SK-N-SH (cell line): Measurements from ENCODE around the gene STARD13. TPM values are rescaled to one million over a fixed set of nuclear protein-coding genes. Genes with fewer than 3 reads are reported as not detected.
A peak's percentile ranks its signal among the peaks of the same experiment; 100 is the strongest.

Source experiments
- CTCF ChIA-PET: fragments of 300-600, 350-600 bp; formaldehyde crosslinking; extraction: SDS; loops from one replicate; lab custom pipeline; 2021; lab: Yijun Ruan, JAX
- POLR2A ChIA-PET: fragments of 350-600 bp; sonication (Branson Sonifier 250); formaldehyde crosslinking; extraction: SDS; loops from one replicate; lab custom pipeline; 2020; ENCODE audit warnings: antibody characterized with exemption, inconsistent platforms; lab: Yijun Ruan, JAX
- DNase-seq: peaks from one replicate; pipeline ENCODE4 v3.0.0; 2012
- H2AFZ ChIP-seq: fragments of 200-600 bp; sonication (generic); 2 replicates; pipeline ENCODE4 v1.8.1; 2016; ENCODE audit warnings: antibody characterized with exemption, mild to moderate bottlenecking, low read depth
- H3F3A ChIP-seq: fragments of 200-600 bp; sonication (generic); replicated peaks from 2 replicates; pipeline ENCODE3; 2016; ENCODE audit warnings: antibody characterized with exemption, mild to moderate bottlenecking; ENCODE audit not compliant: insufficient read depth
- H3K27ac ChIP-seq, 2 experiments: fragments of 200-500 bp in 1 of 2; fragments of 200-600 bp in 1 of 2; sonication (Bioruptor generic) in 1 of 2; sonication (generic), shearing (Covaris generic) in 1 of 2; 2 replicates each; pipeline versions ENCODE4 v1.5.1 to v1.6.1; 2014 to 2016; ENCODE audit warnings: low read depth in 2 of 2, inconsistent platforms in 1 of 2, low read length in 1 of 2, mild to moderate bottlenecking in 1 of 2, mixed read lengths in 1 of 2
- H3K27me3 ChIP-seq: fragments of 200-600 bp; sonication (generic), shearing (Covaris generic); 2 replicates; pipeline ENCODE4 v1.6.1; 2016; ENCODE audit warnings: mixed run types; ENCODE audit not compliant: insufficient read depth
- H3K36me3 ChIP-seq, 2 experiments: fragments of 200-500 bp in 1 of 2; fragments of 200-600 bp in 1 of 2; sonication (Bioruptor generic) in 1 of 2; sonication (generic) in 1 of 2; replicated peaks in 1 of 2; 2 replicates each; pipeline versions ENCODE3 to v1.5.1; 2014 to 2016; ENCODE audit warnings: low read length in 1 of 2, mild to moderate bottlenecking in 1 of 2; ENCODE audit not compliant: insufficient read depth in 2 of 2, control insufficient read depth in 1 of 2
- H3K4me1 ChIP-seq, 2 experiments: fragments of 200-500 bp in 1 of 2; fragments of 200-600 bp in 1 of 2; sonication (Bioruptor generic) in 1 of 2; sonication (generic), shearing (Covaris generic) in 1 of 2; 2 replicates each; pipeline versions ENCODE4 v1.5.1 to v1.6.1; 2014 to 2016; ENCODE audit warnings: low read depth in 1 of 2, low read length in 1 of 2, mixed run types in 1 of 2; ENCODE audit not compliant: insufficient read depth in 2 of 2, control insufficient read depth in 1 of 2
- H3K4me2 ChIP-seq: fragments of 200-600 bp; sonication (generic), shearing (Covaris generic); 2 replicates; pipeline ENCODE4 v1.6.1; 2017; ENCODE audit warnings: mixed run types
- H3K4me3 ChIP-seq, 2 experiments: fragments of 200-500 bp in 1 of 2; fragments of 200-600 bp in 1 of 2; sonication (Bioruptor generic) in 1 of 2; sonication (generic), shearing (Covaris generic) in 1 of 2; 2 replicates each; pipeline versions ENCODE4 v1.5.1 to v1.8.1; 2014 to 2016; ENCODE audit warnings: low read depth in 2 of 2, inconsistent platforms in 1 of 2, low read length in 1 of 2, mild to moderate bottlenecking in 1 of 2, mixed read lengths in 1 of 2, moderate library complexity in 1 of 2
- H3K79me2 ChIP-seq: fragments of 200-600 bp; sonication (generic); 2 replicates; pipeline ENCODE4 v1.8.1; 2017; ENCODE audit warnings: mild to moderate bottlenecking; ENCODE audit not compliant: insufficient read depth
- H3K9ac ChIP-seq: fragments of 200-600 bp; sonication (generic); 2 replicates; pipeline ENCODE4 v1.6.1; 2017; ENCODE audit warnings: mixed run types
- H3K9me2 ChIP-seq: fragments of 200-600 bp; sonication (generic); 2 replicates; pipeline ENCODE4 v1.6.1; 2017; ENCODE audit warnings: mixed run types
- H3K9me3 ChIP-seq: fragments of 200-600 bp; sonication (generic); 2 replicates; pipeline ENCODE4 v1.6.1; 2017; ENCODE audit warnings: mixed run types, mild to moderate bottlenecking, moderate library complexity
- H4K20me1 ChIP-seq: fragments of 200-600 bp; sonication (generic); 2 replicates; pipeline ENCODE4 v1.6.1; 2017; ENCODE audit warnings: mild to moderate bottlenecking, mixed run types; ENCODE audit not compliant: insufficient read depth
- CHD2 ChIP-seq: fragments of 150-350 bp; IDR thresholded peaks from 2 replicates; pipeline ENCODE4 v1.6.1; 2018; ENCODE audit warnings: low read length; ENCODE audit not compliant: partially characterized antibody
- ELF1 ChIP-seq: IDR thresholded peaks from 2 replicates; pipeline ENCODE4 v1.4.0; 2012
- EZH2phosphoT487 ChIP-seq: fragments of 200-600 bp; sonication (generic); IDR thresholded peaks from 2 replicates; pipeline ENCODE4 v1.6.1; 2017; ENCODE audit warnings: low read depth, mixed run types, mild to moderate bottlenecking, antibody characterized with exemption, moderate library complexity, borderline replicate concordance
- FOXM1 ChIP-seq: IDR thresholded peaks from 2 replicates; pipeline ENCODE4 v1.4.0; 2012; ENCODE audit warnings: low read depth, mild to moderate bottlenecking
- MEF2A ChIP-seq: IDR thresholded peaks from 2 replicates; pipeline ENCODE4 v1.4.0; 2012; ENCODE audit warnings: low read depth, borderline replicate concordance
- NFIC ChIP-seq: IDR thresholded peaks from 2 replicates; pipeline ENCODE4 v1.4.0; 2012; ENCODE audit warnings: borderline replicate concordance
- NRF1 ChIP-seq: IDR thresholded peaks from 2 replicates; pipeline ENCODE4 v1.6.1; 2012; ENCODE audit warnings: low read depth, mild to moderate bottlenecking, low read length
- POLR2AphosphoS5 ChIP-seq: IDR thresholded peaks from 2 replicates; pipeline ENCODE4 v1.6.1; 2012; ENCODE audit warnings: low read depth, low read length
- RAD21 ChIP-seq: IDR thresholded peaks from 2 replicates; pipeline ENCODE4 v1.6.1; 2012; ENCODE audit warnings: mild to moderate bottlenecking, low read length
- RCOR1 ChIP-seq: fragments of 150-350 bp; IDR thresholded peaks from 2 replicates; pipeline ENCODE4 v1.6.1; 2017; ENCODE audit warnings: antibody characterized with exemption, low read length
- RXRA ChIP-seq: IDR thresholded peaks from 2 replicates; pipeline ENCODE4 v1.4.0; 2012; ENCODE audit warnings: low read depth, mild to moderate bottlenecking, borderline replicate concordance
- SIN3A ChIP-seq: IDR thresholded peaks from 2 replicates; pipeline ENCODE4 v1.6.1; 2012; ENCODE audit warnings: low read depth, mild to moderate bottlenecking, low read length, moderate library complexity, borderline replicate concordance
- SMC3 ChIP-seq: IDR thresholded peaks from 2 replicates; pipeline ENCODE4 v1.6.1; 2012; ENCODE audit warnings: low read depth, low read length, improper control_type of control experiment
- TEAD4 ChIP-seq: IDR thresholded peaks from 2 replicates; pipeline ENCODE4 v1.4.0; 2012; ENCODE audit warnings: mild to moderate bottlenecking, borderline replicate concordance; ENCODE audit not compliant: insufficient read depth
- YY1 ChIP-seq: IDR thresholded peaks from 2 replicates; pipeline ENCODE4 v1.4.0; 2012; ENCODE audit warnings: low read depth, mild to moderate bottlenecking
- WGBS: methylation state at CpG from one replicate; pipeline ENCODE4 v1.1.6; 2017; ENCODE audit warnings: low lambda C conversion rate; 5-methylcytosine and 5-hydroxymethylcytosine counted together
- polyA plus RNA-seq, 3 experiments: library from polyadenylated mRNA; depleted of rRNA; stranded (reverse); fragments of >200 nt; gene quantifications; 2 replicates each; pipeline ENCODE4 v1.2.3, GENCODE V29; 2012
- TF ChIP-seq, protein P1 (sequence below): IDR thresholded peaks from 2 replicates; pipeline ENCODE4 v1.4.0; 2012; ENCODE audit warnings: low read depth, borderline replicate concordance
- TF ChIP-seq, protein P2 (sequence below): fragments of 150-350 bp; IDR thresholded peaks from 2 replicates; pipeline ENCODE4 v1.6.1; 2016; ENCODE audit warnings: mild to moderate bottlenecking, low read depth, low read length
- TF ChIP-seq, protein P3 (sequence below): IDR thresholded peaks from 2 replicates; pipeline ENCODE4; 2012
- TF ChIP-seq, protein P4 (sequence below): IDR thresholded peaks from 2 replicates; pipeline ENCODE4 v1.6.1; 2012; ENCODE audit warnings: mild to moderate bottlenecking, low read depth, low read length, moderate library complexity

The STARD13 gene
- polyA plus RNA-seq, 1 of the 3 experiments (the other 2 are of a cell fraction) = 5.7 TPM

DNA sequence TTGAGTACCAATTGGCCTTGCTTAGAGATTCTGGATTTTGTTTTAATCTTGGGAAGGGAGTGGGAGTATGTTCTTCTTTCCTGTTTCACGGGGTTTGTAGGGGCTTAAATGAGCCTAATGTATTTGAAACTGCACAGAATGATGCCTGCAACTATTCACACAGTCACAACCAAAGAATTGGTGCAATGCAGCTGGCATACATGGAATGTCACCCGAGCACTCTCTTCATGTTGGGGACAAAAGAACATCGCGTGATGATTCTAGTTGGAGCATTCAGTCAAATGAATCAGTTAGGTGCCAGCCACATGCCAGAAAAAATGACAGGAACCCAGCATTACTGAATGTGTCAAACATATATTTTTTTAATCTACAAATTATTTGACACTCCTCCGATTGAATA, 22.1 kb downstream of the STARD13 start:
- H3K79me2 ChIP-seq = peaks cover 82% of the 10 kb centered on the region
- H3K9ac ChIP-seq = no peak overlapping the region
- H3K9me2 ChIP-seq = no peaks in the 10 kb centered on the region
- WGBS = 80% methylated on average over 5 of the region's 5 CpGs
- no peak for DNase-seq
- no peak overlapping the region for H2AFZ ChIP-seq
- H3K36me3 ChIP-seq = no peaks in the 10 kb centered on the region
- ChIA-PET POLR2A (no interaction called here), CTCF (interaction anchor here (0.7 to 1.4 kb wide), 4 partner anchors 28 to 615 kb away, joined by 3 to 4 read pairs (median 3); no protein-coding TSS in a partner anchor)
- no peaks in the 10 kb centered on the region for H4K20me1 ChIP-seq
- 0 out of 4 replicates have a peak overlapping the region, but pooled peaks of 1 of the 2 experiments have one; percentile 61 for H3K27ac ChIP-seq
- peaks cover 10% of the 10 kb centered on the region for H3F3A ChIP-seq
- TF ChIP-seq TEAD4 (no peak), CHD2 (no peak), NFIC (no peak), FOXM1 (no peak), POLR2AphosphoS5 (no peak), EZH2phosphoT487 (no peak), RCOR1 (no peak), MEF2A (no peak), ELF1 (no peak), RXRA (no peak), SMC3 (no peak), YY1 (no peak), NRF1 (no peak), SIN3A (no peak), RAD21 (no peak)
- TF ChIP-seq, protein P1, sequence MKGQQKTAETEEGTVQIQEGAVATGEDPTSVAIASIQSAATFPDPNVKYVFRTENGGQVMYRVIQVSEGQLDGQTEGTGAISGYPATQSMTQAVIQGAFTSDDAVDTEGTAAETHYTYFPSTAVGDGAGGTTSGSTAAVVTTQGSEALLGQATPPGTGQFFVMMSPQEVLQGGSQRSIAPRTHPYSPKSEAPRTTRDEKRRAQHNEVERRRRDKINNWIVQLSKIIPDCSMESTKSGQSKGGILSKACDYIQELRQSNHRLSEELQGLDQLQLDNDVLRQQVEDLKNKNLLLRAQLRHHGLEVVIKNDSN = no peak
- TF ChIP-seq, protein P2, sequence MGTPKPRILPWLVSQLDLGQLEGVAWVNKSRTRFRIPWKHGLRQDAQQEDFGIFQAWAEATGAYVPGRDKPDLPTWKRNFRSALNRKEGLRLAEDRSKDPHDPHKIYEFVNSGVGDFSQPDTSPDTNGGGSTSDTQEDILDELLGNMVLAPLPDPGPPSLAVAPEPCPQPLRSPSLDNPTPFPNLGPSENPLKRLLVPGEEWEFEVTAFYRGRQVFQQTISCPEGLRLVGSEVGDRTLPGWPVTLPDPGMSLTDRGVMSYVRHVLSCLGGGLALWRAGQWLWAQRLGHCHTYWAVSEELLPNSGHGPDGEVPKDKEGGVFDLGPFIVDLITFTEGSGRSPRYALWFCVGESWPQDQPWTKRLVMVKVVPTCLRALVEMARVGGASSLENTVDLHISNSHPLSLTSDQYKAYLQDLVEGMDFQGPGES = no peak
- TF ChIP-seq, protein P3, sequence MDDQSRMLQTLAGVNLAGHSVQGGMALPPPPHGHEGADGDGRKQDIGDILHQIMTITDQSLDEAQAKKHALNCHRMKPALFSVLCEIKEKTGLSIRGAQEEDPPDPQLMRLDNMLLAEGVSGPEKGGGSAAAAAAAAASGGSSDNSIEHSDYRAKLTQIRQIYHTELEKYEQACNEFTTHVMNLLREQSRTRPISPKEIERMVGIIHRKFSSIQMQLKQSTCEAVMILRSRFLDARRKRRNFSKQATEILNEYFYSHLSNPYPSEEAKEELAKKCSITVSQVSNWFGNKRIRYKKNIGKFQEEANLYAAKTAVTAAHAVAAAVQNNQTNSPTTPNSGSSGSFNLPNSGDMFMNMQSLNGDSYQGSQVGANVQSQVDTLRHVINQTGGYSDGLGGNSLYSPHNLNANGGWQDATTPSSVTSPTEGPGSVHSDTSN = no peak
- TF ChIP-seq, protein P4, sequence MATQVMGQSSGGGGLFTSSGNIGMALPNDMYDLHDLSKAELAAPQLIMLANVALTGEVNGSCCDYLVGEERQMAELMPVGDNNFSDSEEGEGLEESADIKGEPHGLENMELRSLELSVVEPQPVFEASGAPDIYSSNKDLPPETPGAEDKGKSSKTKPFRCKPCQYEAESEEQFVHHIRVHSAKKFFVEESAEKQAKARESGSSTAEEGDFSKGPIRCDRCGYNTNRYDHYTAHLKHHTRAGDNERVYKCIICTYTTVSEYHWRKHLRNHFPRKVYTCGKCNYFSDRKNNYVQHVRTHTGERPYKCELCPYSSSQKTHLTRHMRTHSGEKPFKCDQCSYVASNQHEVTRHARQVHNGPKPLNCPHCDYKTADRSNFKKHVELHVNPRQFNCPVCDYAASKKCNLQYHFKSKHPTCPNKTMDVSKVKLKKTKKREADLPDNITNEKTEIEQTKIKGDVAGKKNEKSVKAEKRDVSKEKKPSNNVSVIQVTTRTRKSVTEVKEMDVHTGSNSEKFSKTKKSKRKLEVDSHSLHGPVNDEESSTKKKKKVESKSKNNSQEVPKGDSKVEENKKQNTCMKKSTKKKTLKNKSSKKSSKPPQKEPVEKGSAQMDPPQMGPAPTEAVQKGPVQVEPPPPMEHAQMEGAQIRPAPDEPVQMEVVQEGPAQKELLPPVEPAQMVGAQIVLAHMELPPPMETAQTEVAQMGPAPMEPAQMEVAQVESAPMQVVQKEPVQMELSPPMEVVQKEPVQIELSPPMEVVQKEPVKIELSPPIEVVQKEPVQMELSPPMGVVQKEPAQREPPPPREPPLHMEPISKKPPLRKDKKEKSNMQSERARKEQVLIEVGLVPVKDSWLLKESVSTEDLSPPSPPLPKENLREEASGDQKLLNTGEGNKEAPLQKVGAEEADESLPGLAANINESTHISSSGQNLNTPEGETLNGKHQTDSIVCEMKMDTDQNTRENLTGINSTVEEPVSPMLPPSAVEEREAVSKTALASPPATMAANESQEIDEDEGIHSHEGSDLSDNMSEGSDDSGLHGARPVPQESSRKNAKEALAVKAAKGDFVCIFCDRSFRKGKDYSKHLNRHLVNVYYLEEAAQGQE = no peak
- no peaks in the 10 kb centered on the region for H3K9me3 ChIP-seq
- no peak overlapping the region for H3K4me3 ChIP-seq
- peaks cover 10 to 54% of the 10 kb centered on the region in 2 experiments; a peak in 2 of 4 replicates for H3K4me1 ChIP-seq
- no peaks in the 10 kb centered on the region for H3K27me3 ChIP-seq
- H3K4me2 ChIP-seq = 0 out of 2 replicates have a peak overlapping the region, but pooled peaks have one; percentile 7
